DMS53 (cell line): ENCODE results near the gene CPZ.
"Not testable (repeated sequence)": the region's sequence is repeated elsewhere in the genome, so short reads cannot be mapped to it uniquely, and the experiment has no call there.

Source experiments
- DNase-seq: peaks from one replicate; lab custom pipeline; 2025; lab: John Stamatoyannopoulos, UW

Gene CPZ

GRCh38 chr4:8610858-8611616, 18.5 kb downstream of the CPZ start:
- no peak for DNase-seq

GRCh38 chr4:8612646-8613045, 20.1 kb downstream of the CPZ start:
- no peak for DNase-seq

- no peak for DNase-seq
Observed at GRCh38 chr4:8613421-8614364, 21.1 kb downstream of the CPZ start.

- no peak for DNase-seq
Observed at GRCh38 chr4:8614365-8615193, 22.0 kb downstream of the CPZ start.

- DNase-seq, result no peak
Observed at GRCh38 chr4:8615366-8615765, 22.8 kb downstream of the CPZ start.

- DNase-seq, result no peak
Observed at GRCh38 chr4:8615921-8616787, 23.6 kb downstream of the CPZ start.

- DNase-seq, result no peak
Observed at GRCh38 chr4:8616831-8617230, 24.3 kb downstream of the CPZ start.

GRCh38 chr4:8617486-8618040, 25.0 kb downstream of the CPZ start:
- DNase-seq, result no peak

- DNase-seq, result no peak
Observed at GRCh38 chr4:8618421-8618820, 25.9 kb downstream of the CPZ start.

- DNase-seq, result no peak
Observed at GRCh38 chr4:8618961-8619720, 26.6 kb downstream of the CPZ start.

- not testable (repeated sequence) for DNase-seq
Observed at GRCh38 chr4:8621135-8621534, 28.6 kb downstream of the CPZ start.

GRCh38 chr4:8624601-8625272, 32.2 kb downstream of the CPZ start:
- DNase-seq, result not testable (repeated sequence)

GRCh38 chr4:8630240-8630905, 37.8 kb downstream of the CPZ start:
- DNase-seq, result not testable (repeated sequence)

GRCh38 chr4:8631896-8632295, 39.3 kb downstream of the CPZ start:
- DNase-seq, result not testable (repeated sequence)

- DNase-seq, result not testable (repeated sequence)
Observed at GRCh38 chr4:8634773-8635172, 42.2 kb downstream of the CPZ start.

- not testable (repeated sequence) for DNase-seq
Observed at GRCh38 chr4:8635897-8636554, 43.5 kb downstream of the CPZ start.

- DNase-seq, result no peak
Observed at GRCh38 chr4:8637456-8637984, 45.0 kb downstream of the CPZ start.

- no peak for DNase-seq
Observed at GRCh38 chr4:8639021-8639420, 46.5 kb downstream of the CPZ start.
